ENCODE results near the gene IGF2BP2.
"Not testable (repeated sequence)": the region's sequence is repeated elsewhere in the genome, so short reads cannot be mapped to it uniquely, and the experiment has no call there.

IGF2BP2 gene

GRCh38 chr3:185825006-185825638, at the start of gene IGF2BP2:
Gene IGF2BP2 (minus strand): TSS chr3:185825042. CDS start chr3:185824960, 82 bp downstream.
- DNase-seq: peak; percentile 69

DNA sequence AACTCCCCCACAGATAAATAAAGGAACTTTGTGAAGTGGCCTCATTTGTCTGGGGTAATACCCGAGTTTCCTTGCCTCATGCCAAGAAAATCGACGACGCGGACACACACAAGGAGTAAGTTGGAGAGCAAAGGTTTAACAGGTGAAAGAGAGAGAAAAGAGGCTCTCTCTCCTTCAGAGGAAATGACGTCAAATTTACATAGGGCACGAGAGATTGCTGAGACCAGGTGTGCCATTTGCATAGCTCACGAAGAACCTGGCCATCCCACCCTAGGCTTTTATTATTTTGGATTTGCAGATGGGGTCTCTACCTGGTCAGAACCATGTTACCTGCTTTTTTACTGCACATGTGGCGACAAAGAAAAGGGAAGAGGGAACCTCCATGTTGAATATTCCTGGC, 49.3 kb upstream of the IGF2BP2 start:
- DNase-seq: no peak

DNA sequence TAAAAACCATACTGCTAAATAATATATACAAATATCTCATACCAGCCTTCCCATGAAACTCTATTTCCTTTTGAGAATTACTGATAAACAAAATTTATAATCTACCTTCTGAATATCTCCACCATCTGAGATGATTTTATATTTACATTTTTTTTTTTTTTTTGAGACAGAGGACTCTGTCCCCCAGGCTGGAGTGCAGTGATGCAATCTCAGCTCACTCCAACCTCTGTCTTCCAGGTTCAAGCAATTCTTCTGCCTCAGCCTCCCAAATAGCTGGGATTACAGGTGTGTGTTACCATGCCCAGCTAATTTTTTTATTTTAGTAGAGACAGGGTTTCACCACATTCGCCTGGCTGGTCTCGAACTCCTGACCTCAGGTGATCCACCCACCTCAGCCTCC, 42.8 kb upstream of the IGF2BP2 start:
- DNase-seq: no peak

DNA sequence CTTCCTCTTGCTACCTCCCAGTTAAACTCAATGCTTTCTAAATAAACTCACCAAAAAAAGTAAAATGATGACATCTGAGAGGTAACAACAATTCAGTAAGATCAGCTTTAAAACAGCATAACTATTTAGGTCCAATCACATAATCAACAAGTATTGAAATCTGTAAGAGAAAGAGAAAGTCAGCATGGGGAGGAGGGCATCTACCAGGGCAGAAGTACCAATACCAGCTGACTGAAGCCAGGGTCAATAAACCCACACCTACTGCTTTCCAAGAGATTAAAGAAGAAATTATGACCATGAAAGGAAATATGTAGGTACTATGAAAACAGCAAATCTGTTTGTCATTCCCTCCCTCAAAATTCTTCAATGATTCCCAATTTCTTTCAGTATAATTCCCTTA, 42.2 kb upstream of the IGF2BP2 start:
- DNase-seq: no peak

- DNase-seq: no peak
These were observed 41.7 kb upstream of the IGF2BP2 start for GRCh38 chr3:185866555-185866954.

DNA sequence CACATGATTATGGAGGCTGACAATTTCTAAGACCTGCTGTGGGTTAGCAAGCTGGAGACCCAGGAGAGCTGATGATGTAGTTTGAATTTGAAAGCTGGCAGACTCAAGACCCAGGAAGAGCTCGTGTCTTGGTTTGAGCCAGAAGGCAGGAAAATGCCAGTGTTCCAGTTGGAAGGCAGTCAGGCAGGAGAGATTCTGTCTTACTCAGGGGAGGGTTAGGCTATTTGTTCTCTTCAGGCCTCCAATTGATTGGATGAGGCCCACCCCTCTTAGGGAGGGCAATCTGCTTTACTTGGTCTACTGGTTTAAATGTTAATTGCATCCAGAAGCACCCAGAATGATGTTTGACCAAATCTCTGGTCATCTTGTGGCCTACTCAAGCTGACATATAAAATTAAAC, 40.4 kb upstream of the IGF2BP2 start:
- DNase-seq: no peak

- DNase-seq: no peak
These were observed 39.9 kb upstream of the IGF2BP2 start for GRCh38 chr3:185864767-185865166.

DNA sequence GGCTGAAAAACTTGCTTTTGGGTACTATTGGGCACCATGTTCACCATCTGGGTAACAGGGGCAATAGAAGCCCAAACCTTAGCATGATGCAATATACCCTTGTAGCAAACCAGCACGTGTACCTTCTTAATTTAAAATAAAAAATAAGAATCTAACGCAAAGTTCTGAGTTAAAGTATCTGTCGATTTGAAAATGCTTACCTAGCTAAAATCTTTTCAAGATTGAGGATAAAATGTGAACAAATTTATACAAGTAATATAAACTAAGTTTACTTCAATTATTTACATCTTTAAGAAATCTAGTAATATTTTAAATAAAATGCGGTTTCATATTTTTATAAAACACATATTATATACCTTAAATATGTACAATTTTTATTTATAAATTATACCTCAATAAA, 38.1 kb upstream of the IGF2BP2 start:
- no peak for DNase-seq

DNA sequence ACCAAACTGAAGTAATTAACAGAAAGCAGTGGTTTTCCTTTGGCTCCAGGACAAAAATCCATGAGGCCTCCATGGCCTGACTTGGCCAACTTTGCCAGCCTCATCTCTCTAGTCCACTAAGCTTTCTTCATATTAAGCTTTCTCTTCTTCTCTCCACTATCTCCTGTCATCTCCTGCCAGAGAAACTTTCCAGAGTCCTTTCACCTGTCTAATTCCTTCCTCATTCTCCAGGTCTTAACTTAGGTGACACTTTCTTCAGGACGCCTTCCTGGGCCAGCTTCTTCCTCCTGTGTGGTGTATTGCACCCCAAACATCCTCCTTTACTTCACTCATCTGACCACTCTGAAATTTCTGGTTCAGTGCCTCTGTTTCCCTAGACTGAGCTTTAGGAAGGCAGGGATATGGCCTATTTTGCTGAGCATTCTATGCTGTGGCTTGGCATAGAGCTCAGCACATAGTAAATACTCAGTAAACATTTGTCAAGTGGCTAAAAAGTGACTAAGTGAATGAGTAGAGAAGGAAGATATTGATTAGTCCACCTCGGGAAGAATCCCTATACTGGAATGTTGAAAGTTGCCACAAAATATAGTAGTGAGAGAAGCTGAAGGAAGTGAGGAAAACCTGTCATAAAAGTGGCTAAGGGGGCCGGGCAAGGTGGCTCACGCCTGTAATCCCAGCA, 34.6 kb upstream of the IGF2BP2 start:
- DNase-seq: no peak

DNA sequence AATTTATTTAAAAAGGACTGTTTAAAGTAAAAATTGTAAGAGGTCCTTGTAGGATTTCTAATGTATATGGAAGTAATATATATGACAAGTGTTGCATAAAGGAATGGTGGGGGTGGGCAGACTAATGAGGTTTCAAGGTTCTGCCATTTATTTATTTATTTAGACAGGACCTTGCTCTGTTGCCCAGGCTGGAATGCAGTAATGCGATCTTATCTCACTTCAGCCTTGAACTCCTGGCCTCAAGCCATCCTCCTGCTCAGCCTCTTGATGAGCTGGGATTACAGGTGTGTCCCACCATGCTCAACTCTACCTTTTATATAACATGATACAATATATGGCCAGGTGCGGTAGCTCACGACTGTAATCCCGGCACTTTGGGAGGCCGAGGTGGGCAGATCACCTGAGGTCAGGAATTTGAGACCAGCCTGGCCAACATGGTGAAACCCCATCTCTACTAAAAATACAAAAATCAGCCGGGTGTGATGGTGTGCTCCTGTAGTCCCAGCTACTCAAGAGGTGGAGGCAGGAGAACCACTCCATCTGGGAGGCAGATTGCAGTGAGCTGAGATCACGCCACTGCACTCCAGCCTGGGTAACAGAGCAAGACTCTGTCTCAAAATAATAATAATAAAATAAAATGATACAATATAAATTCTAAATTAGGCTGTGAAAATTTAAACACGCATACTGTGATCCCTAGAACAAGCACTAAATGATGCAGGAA, 33.8 kb upstream of the IGF2BP2 start:
- no peak for DNase-seq

DNA sequence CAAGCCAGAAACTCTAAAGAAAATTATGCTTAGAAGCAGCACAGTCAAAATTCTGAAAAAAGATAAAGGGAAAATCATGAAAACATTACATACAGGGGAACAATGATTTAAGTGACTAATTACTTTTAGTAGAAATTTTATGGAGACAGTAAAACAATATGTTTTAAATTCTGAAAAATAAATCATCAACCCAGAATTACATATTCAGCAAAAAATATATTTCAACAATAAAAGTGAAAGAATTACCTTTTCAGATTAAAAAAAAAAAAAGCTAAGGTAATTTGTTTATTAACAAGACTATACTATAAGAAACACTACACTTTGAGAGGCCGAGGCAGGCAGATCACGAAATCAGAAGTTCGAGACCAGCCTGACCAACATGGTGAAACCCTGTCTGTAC, 32.4 kb upstream of the IGF2BP2 start:
- no peak for DNase-seq

DNA sequence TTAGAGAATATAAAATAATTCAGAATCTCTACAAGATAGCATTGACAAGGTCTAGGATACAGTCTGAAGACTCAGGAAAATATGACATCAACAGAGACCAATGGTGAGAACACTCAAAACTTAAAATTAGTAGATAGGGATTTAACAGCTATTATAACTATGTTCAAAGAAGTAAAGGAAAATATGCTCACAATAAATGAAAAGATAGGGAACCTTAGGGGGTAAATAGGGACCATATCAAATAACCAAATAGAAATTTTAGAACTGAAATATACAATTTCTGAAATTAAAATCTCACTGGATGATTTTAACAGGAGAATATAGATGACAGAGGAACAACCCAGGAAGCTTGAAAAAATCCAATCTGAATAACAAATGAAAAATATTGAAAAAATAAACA, 31.8 kb upstream of the IGF2BP2 start:
- no peak for DNase-seq

DNA sequence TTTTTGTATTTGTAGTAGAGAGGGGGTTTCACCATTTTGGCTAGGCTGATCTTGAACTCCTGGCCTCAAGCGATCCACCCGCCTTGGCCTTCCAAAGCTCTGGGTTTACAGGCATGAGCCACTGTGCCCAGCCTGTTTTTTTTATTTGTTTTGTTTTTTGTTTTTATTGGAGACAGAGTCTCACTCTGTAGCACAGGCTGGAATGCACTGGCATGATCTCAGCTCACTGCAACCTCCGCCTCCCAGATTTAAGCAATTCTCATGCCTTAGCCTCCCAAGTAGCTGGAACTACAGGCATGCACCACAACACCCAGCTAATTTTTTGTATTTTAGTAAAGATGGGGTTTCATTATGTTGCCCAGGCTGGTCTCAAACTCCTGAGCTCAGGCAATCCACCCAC, 28.9 kb upstream of the IGF2BP2 start:
- DNase-seq: not testable (repeated sequence)

GRCh38 chr3:185852635-185853034, 27.8 kb upstream of the IGF2BP2 start:
- no peak for DNase-seq

DNA sequence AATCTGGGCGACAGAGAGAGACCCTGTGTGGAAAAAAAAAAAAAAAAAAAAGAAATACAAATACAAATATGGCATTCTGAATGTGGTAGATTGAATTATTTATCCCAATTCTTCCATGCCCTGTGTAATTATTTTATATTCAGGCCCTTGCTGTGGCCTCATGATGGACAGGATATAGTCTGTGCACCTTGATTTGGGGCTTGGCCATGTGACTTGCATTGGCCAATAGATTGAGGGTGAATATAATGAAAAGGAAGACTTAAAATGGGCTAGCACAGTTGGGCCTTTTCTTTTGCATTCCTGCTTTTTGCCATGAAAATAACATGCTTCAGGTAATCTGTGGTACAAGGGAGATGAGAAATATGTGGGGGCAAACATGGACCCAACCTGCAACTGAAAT, 27.1 kb upstream of the IGF2BP2 start:
- no peak for DNase-seq

- no peak for DNase-seq
These were observed 26.2 kb upstream of the IGF2BP2 start for GRCh38 chr3:185851046-185851445.

GRCh38 chr3:185847506-185847905, 22.7 kb upstream of the IGF2BP2 start:
- DNase-seq: no peak

- DNase-seq: no peak
These were observed 21.2 kb upstream of the IGF2BP2 start for GRCh38 chr3:185846037-185846436.

DNA sequence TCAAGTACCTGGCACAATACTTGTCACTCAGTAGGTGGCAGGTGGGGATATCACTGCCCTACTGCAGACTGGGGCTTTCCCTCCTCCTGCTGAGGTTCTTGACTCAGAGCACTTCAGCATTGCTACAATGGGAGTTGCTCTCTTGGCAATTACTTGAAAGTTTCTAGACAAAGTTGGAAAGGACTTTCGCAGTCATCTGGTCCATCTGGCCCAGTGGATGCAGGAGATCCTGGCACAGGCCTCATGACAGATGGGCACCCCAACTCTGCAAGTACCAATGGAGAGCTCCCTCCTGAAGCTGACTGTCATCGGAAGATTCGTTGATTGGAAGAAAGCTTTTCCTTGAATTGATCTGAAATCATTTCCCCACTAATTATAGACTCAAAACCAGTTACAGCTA, 19.2 kb upstream of the IGF2BP2 start:
- DNase-seq: no peak

- no peak for DNase-seq
These were observed 18.8 kb upstream of the IGF2BP2 start for GRCh38 chr3:185843635-185844034.

GRCh38 chr3:185843126-185843525, 18.3 kb upstream of the IGF2BP2 start:
- DNase-seq: no peak

GRCh38 chr3:185842241-185842640, 17.4 kb upstream of the IGF2BP2 start:
- no peak for DNase-seq

GRCh38 chr3:185838417-185838989, 13.7 kb upstream of the IGF2BP2 start:
- not testable (repeated sequence) for DNase-seq

DNA sequence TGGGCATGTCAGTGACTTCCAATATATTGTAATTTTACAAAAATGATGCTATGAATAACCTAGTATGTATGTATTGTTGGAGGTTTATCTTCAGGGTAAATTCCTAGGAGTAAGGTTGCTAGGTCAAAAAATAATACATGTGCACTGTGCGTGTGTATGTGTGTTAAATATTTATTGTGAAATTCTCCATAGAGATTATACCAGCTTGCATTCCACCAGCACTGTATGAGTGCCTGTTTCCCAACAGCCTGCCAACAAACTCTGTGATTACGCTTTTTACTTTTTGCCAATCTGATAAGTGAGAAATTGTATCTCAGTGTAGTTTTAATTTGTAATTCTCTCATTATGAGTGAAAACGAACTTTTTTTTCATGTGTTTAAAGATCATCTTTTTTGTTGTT, 12.6 kb upstream of the IGF2BP2 start:
- DNase-seq: no peak

All from NCI-H510A (cell line).